GM20431 (cell line): ENCODE results near the gene ULK4.
"Not testable (repeated sequence)": the region's sequence is repeated elsewhere in the genome, so short reads cannot be mapped to it uniquely, and the experiment has no call there.

ENCODE experiments used
- in situ Hi-C: fragments of 300-500 bp; cut with MseI, MboI; formaldehyde crosslinking; loops from one replicate; pipeline ENCODE4 v1.15.0; 2020; ENCODE audit warnings: low sequenced_read_pairs; ENCODE audit not compliant: unreplicated experiment

ULK4 gene

DNA sequence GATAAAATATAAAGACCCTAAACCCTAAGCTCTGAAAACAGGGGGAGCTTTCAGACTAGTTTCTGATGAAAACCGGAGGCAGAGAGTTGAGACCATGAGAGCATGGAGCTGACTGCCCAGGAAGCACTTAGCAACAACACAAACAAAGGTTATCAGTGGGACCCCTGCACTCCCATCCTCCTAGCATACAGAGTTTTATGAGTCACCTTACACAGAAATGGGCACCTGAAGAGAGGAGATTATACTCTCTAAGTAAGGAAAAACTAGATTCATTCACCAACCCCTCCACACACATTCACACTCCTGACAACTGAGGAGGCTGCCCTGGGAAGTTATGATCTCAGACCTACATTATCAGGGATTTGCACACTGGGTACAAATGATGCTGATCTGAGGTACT is 261.7 kb downstream of the ULK4 start:
- in situ Hi-C loops, result no loop called here

DNA sequence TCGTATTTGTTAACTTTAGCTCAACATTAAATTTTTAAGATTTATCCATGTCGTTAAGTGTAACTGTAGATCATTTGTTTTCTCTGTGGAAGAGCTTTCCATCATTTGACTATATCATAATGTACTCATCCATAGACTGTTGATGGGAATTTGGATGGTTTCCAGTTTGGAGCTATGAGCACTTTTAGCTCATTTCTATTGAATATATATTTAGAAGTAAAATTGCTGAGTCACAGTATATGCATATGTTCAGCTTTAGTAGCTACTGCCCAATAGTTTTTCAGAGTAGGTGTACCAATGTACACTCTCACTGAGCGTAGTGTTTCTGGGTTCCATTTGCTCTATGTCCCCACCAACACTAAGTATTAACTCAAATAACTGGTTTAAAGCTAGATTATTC is 263.0 kb downstream of the ULK4 start:
- in situ Hi-C loops, result no loop called here

DNA sequence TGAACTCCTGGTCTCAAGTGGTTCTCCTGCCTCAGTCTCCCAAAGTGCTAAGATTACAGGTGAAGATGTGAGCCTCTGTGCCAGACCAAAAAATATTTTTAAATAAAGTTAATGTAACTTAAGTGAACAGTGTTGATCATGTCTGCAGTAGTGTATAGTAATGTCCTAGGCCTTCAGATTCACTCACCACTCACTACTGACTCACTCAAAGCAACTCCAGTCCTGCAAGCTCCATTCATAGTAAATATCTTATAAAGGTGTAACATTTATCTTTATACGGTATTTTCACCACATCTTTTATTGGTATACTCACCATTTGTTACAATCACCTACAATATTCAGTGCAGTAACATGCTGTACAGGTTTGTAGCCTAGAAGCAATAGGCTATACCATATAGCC is 264.2 kb downstream of the ULK4 start:
- in situ Hi-C loops, result no loop called here

- in situ Hi-C loops, result not testable (repeated sequence)
Measured at GRCh38 chr3:41695806-41696205, 266.1 kb downstream of the ULK4 start.

DNA sequence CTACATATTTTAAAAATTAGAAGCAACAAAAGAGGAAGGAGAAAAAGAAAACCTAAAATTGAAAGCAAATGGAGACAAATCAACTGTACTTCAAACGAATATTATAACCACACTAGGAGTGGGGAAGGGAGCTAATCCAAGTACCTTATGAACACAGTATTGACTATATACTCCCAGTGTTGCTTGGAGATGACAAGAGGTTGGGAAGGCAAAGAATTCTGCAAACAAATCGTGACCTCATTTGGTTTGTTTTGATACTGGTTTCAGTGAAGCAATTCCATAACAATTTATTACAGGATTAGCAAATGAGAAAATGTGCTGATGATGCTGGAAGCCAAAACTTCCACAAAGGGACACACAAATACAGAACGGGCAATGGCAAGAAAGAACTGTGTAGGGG is 268.1 kb downstream of the ULK4 start:
- in situ Hi-C loops, result no loop called here

- in situ Hi-C loops, result no loop called here
Measured at GRCh38 chr3:41690766-41691563, 270.9 kb downstream of the ULK4 start.

DNA sequence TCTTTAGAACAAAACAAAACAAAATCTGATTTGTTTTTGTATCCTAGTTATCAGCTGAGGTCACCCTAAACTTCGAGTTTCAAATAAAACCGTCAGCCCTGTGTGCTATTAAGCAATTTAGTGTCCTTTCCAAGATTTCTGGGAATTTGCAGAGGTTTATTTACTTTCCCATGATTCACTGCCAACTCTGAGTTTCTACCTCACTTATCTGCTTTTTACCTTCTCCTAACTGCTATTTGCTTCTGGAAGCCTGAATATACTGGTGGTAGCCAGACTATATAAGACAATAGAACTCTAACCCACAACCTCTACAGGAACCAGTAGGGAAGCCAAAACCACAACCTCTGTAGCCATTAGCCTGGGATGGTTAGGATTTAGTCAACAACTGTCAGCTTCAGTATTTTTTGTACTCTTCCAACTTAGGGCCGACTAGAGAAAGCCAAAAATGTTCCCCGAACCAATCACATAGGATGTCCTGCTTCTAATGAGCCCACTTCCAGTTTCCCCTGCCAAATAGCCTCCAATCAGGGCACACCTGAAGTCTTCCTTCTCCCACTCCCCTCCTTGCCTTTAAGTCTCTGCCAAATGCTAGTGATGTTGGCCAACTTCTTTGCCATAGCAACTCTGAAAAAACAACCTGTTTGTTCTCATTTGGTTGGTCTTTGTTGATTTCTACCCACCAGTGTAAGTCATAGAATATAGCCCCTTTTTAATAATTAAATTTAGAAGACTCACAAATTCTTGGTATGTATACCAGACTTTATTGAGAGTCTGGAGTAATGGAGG is 273.1 kb downstream of the ULK4 start:
- in situ Hi-C loops, result no loop called here

- in situ Hi-C loops, result no loop called here
Measured at GRCh38 chr3:41684797-41685735, 276.8 kb downstream of the ULK4 start.

DNA sequence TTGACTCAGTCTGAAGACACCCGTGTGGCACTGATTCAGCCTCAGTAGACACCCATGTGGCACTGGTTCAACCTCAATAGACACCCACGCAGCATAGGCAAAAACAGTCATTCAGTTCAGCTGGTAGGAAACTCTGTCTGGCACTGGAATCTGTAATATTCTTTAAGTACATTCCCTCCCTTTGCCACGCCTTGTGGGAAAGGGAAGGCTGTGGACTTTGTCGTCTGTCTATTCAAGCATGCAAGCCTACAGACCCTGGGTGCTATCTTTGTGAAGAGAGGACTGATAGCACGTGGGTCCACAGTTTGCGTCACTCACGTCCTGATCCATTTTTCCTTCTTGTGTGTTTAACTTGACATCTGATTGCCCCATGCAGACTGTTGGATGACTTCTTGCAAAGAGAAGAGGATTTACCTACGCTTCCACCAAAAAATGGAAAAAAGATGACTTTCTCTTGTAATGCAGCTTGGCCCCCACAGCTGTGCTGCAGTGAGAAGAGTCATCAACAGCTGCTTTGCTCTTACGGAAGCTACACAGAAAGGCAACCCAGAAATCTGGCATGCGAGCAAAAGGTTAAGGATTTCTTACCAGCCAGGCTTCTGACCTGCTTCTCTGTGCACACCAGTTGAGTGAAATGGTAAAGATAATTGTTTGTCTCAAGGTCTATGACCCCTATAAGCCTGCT is 278.1 kb downstream of the ULK4 start:
- in situ Hi-C loops, result no loop called here

DNA sequence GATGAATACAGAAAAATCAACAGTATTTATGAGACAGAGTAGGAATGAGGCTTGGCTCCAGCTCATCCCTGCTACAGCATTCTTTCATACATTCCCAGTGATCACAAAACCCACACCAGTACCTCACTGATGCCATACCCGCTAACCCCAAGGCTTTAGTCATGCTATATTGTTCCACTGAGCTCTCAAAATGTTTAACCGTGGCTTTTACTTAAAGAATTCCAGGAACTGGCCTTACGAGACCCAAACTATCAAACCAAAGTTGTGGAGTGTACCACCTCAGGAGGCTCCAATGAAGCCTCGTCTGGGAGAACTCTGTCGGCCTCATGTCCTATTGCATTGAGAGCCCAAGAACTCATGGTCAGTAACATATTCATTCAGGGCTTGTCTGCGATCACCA is 278.9 kb downstream of the ULK4 start:
- in situ Hi-C loops, result no loop called here

- in situ Hi-C loops, result no loop called here
Measured at GRCh38 chr3:41682382-41682781, 279.5 kb downstream of the ULK4 start.

GRCh38 chr3:41681479-41681878 is 280.4 kb downstream of the ULK4 start:
- in situ Hi-C loops, result no loop called here

- in situ Hi-C loops, result no loop called here
Measured at GRCh38 chr3:41679374-41679773, 282.5 kb downstream of the ULK4 start.

DNA sequence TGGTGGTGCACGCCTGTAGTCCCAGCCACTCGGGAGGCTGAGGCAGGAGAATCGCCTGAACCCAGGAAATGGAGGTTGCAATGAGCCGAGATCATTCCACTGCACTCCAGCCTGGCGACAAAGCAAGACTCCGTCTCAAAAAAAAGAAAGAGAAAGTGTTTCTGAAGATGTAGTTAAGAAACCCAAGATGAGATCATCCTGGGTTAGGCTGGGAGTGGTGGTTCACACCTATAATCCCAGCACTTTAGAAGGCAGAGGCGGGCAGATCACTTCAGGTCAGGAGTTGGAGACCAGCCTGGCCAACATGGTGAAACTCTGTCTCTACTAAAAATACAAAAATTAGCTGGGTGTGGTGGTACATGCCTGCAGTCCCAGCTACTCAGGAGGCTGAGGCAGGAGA is 286.8 kb downstream of the ULK4 start:
- in situ Hi-C loops, result not testable (repeated sequence)

GRCh38 chr3:41674449-41674848 is 287.5 kb downstream of the ULK4 start:
- in situ Hi-C loops, result no loop called here

GRCh38 chr3:41673650-41674049 is 288.3 kb downstream of the ULK4 start:
- in situ Hi-C loops, result no loop called here

DNA sequence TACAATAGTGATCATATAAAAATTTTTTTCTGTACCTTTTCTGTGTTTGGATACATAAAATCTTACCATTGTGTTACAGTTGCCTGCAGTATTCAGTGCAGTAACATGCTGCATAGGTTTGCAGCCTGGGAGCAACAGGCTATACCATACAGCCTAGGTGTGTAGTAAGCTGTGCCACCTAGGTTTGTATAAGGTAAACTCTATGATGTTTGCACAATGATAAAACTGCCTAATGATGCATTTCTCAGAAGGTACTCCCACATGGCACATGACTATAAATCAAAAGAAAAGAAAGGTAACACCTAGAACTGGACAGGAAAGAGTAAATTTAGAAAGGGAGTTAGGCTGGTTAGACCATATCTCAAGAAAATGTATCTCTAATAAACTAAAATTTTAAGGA is 293.5 kb downstream of the ULK4 start:
- in situ Hi-C loops, result no loop called here

GRCh38 chr3:41662288-41662687 is 299.6 kb downstream of the ULK4 start:
- in situ Hi-C loops, result no loop called here

GRCh38 chr3:41661796-41662195 is 300.1 kb downstream of the ULK4 start:
- in situ Hi-C loops, result no loop called here

DNA sequence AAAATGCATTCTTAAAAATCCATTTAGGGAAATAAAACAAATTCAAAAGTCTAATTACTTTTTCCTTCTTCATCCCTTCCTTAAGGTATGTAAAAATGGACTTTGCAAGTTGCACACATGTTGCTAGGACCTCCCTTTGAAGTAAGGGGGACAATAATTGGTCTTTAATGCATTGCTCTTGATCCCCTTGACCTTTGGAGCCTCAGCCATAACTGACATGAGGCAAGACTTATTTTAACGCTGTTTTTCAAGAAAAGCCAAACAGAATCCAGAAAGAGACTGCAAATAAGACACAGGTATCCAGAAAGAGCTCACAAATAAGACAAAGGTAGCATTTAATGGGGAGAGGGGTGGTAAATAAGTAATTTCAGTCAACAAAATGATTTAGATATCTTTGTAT is 301.4 kb downstream of the ULK4 start:
- in situ Hi-C loops, result no loop called here
